HepG2 (cell line): ENCODE results near the gene BICDL2. TPM values are rescaled to one million over a fixed set of nuclear protein-coding genes. Genes with fewer than 3 reads are reported as not detected.

Experiments used
- CC2D1A ChIP-seq: sonication (generic); formaldehyde crosslinking; IDR thresholded peaks from 2 replicates; pipeline ENCODE4 v1.8.1; 2023; ENCODE audit warnings: mild to moderate bottlenecking, missing genetic modification reagents
- GABPA ChIP-seq, 2 experiments: IDR thresholded peaks; 2 replicates each; pipeline ENCODE4 v1.6.1; 2011 to 2016; ENCODE audit warnings: low read depth in 2 of 2, low read length in 1 of 2, missing biosample characterization in 1 of 2, missing genetic modification characterization in 1 of 2
- HNF4G ChIP-seq, 2 experiments: sonication (generic) in 1 of 2; formaldehyde crosslinking in 1 of 2; IDR thresholded peaks; 2 replicates each; pipeline versions ENCODE4 v1.4.0 to v1.6.1; 2011 to 2020; ENCODE audit warnings: borderline replicate concordance in 2 of 2, low read depth in 2 of 2, mild to moderate bottlenecking in 2 of 2, low read length in 1 of 2, missing genetic modification reagents in 1 of 2, moderate library complexity in 1 of 2
- RBM22 ChIP-seq: fragments of 200-400 bp; formaldehyde crosslinking; optimal IDR thresholded peaks from 2 replicates; pipeline ENCODE3; 2017; ENCODE audit warnings: mild to moderate bottlenecking, low read length, moderate library complexity
- RXRB ChIP-seq: IDR thresholded peaks from 2 replicates; pipeline ENCODE4 v1.6.1; 2016; ENCODE audit warnings: borderline replicate concordance, missing genetic modification reagents, missing compliant biosample characterization
- SNAPC4 ChIP-seq: sonication (generic); formaldehyde crosslinking; IDR thresholded peaks from 2 replicates; pipeline ENCODE4 v1.4.0; 2020; ENCODE audit warnings: mild to moderate bottlenecking, missing genetic modification reagents
- SP4 ChIP-seq: sonication (generic); formaldehyde crosslinking; IDR thresholded peaks from 2 replicates; pipeline ENCODE4 v1.8.1; 2023; ENCODE audit warnings: mild to moderate bottlenecking, missing genetic modification reagents
- ZMYM3 ChIP-seq: sonication (generic); formaldehyde crosslinking; IDR thresholded peaks from 2 replicates; pipeline ENCODE4 v1.5.1; 2020; ENCODE audit warnings: mild to moderate bottlenecking, missing genetic modification reagents
- ZNF124 ChIP-seq: sonication (generic); formaldehyde crosslinking; IDR thresholded peaks from 2 replicates; pipeline ENCODE4 v1.4.0; 2020; ENCODE audit warnings: missing genetic modification reagents
- ZNF570 ChIP-seq: sonication (generic); formaldehyde crosslinking; IDR thresholded peaks from 2 replicates; pipeline ENCODE4 v1.4.0; 2020; ENCODE audit warnings: mild to moderate bottlenecking, missing genetic modification reagents, borderline replicate concordance
- ZNF577 ChIP-seq: sonication (generic); formaldehyde crosslinking; IDR thresholded peaks from 2 replicates; pipeline ENCODE4 v1.4.0; 2020; ENCODE audit warnings: mild to moderate bottlenecking, low read depth, missing genetic modification reagents, borderline replicate concordance
- ZNF788 ChIP-seq: sonication (generic); formaldehyde crosslinking; IDR thresholded peaks from 2 replicates; pipeline ENCODE4 v1.5.0; 2020; ENCODE audit warnings: mild to moderate bottlenecking, missing genetic modification reagents, borderline replicate concordance
- ZNF816 ChIP-seq: sonication (generic); formaldehyde crosslinking; IDR thresholded peaks from 2 replicates; pipeline ENCODE4 v1.8.0; 2022; ENCODE audit warnings: missing genetic modification reagents, mild to moderate bottlenecking, borderline replicate concordance
- ZNF839 ChIP-seq: sonication (generic); formaldehyde crosslinking; IDR thresholded peaks from 2 replicates; pipeline ENCODE4 v1.4.0; 2020; ENCODE audit warnings: missing genetic modification reagents, mild to moderate bottlenecking, borderline replicate concordance
- ZSCAN21 ChIP-seq: sonication (generic); formaldehyde crosslinking; IDR thresholded peaks from 2 replicates; pipeline ENCODE4 v1.8.0; 2022; ENCODE audit warnings: mild to moderate bottlenecking, missing genetic modification reagents, moderate library complexity, borderline replicate concordance
- polyA plus RNA-seq, 8 experiments: library from polyadenylated mRNA; depleted of rRNA in 3 of 8; stranded (reverse) in 7 of 8; unstranded in 1 of 8; fragments of >200 nt; fragmentation: Illumina TruSeq in 4 of 8; extraction: Trizol in 4 of 8; gene quantifications; 2 replicates each; pipeline versions ENCODE4 v1.2.1 to v1.2.3, GENCODE V29; 2011 to 2016; ENCODE audit warnings: low read depth in 4 of 8, missing spikeins in 1 of 8, mixed read lengths in 1 of 8; ENCODE audit not compliant: insufficient read depth in 1 of 8
- total RNA-seq, 5 experiments: library from RNA; depleted of rRNA; stranded (reverse); fragments of >200 nt; fragmentation: Illumina TruSeq; extraction: Trizol; gene quantifications; 2 replicates each; pipeline ENCODE4 v1.2.3, GENCODE V29; 2016; ENCODE audit warnings: low read depth in 1 of 5
- TF ChIP-seq, protein P1 (sequence below): sonication (generic); formaldehyde crosslinking; IDR thresholded peaks from 2 replicates; pipeline ENCODE4 v1.5.0; 2020; ENCODE audit warnings: missing genetic modification reagents
- TF ChIP-seq, protein P2 (sequence below): sonication (generic); formaldehyde crosslinking; IDR thresholded peaks from 2 replicates; pipeline ENCODE4 v1.5.1; 2020; ENCODE audit warnings: missing genetic modification reagents, mild to moderate bottlenecking, borderline replicate concordance
- TF ChIP-seq, protein P3 (sequence below): sonication (generic); formaldehyde crosslinking; IDR thresholded peaks from 2 replicates; pipeline ENCODE4 v1.4.0; 2020; ENCODE audit warnings: low read depth, mild to moderate bottlenecking, missing genetic modification reagents

BICDL2 gene
- total and polyA plus RNA-seq, 2 of the 13 experiments (the other 11 are each of a cell fraction or from before 2014, with no cell fraction given), result 0.12 TPM; not detected in 1

DNA sequence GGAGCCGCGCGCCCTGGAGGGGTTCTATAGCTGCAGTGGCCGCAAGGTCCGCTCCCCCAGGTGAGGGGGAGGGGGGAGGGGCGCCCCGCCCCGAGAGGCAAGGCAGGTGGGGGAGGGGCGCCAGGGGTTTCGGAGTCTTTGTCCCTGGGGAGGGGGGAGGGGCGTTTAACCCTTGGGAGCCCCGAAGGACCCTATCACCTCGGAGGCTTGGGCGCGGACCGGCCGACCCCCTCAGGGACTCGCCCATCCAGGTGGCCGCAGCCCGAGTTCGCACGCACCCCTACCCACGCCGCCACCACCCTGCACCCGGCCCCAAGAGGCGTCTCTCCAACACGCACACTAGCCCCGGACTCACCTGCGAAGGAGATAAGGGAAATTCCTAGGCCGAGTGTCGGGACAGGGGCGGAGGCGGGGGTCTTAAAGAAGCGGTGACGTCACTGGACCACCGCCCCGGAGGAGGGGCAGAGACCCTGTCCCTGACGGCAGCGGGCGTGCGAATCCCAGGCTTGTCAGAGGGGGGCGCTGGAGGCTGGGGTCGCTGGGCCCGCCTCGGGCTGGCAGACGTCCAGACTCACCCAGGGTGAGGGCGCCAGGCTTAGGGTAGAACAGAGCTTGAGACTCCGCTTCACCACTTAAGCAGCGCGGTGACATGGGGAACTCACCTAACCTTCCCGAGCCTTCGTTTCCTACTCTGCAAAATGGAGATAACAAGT lies 18.8 kb downstream of the BICDL2 start, which contains the start of gene CLDN6 (continued):
- TF ChIP-seq ZNF839, result no peak
- no peak; the same call in 1 of the 2 replicates for TF ChIP-seq ZMYM3 (CRISPR knock-in tag)
- TF ChIP-seq HNF4G (IDR thresholded peaks at IDR 0.05; ENCODE audit: borderline replicate concordance, low read depth, low read length), result no peak
- TF ChIP-seq HNF4G (CRISPR knock-in tag; IDR thresholded peaks at IDR 0.05; ENCODE audit: borderline replicate concordance, low read depth), result no peak
- TF ChIP-seq, protein P1, sequence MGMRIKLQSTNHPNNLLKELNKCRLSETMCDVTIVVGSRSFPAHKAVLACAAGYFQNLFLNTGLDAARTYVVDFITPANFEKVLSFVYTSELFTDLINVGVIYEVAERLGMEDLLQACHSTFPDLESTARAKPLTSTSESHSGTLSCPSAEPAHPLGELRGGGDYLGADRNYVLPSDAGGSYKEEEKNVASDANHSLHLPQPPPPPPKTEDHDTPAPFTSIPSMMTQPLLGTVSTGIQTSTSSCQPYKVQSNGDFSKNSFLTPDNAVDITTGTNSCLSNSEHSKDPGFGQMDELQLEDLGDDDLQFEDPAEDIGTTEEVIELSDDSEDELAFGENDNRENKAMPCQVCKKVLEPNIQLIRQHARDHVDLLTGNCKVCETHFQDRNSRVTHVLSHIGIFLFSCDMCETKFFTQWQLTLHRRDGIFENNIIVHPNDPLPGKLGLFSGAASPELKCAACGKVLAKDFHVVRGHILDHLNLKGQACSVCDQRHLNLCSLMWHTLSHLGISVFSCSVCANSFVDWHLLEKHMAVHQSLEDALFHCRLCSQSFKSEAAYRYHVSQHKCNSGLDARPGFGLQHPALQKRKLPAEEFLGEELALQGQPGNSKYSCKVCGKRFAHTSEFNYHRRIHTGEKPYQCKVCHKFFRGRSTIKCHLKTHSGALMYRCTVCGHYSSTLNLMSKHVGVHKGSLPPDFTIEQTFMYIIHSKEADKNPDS, result no peak
- TF ChIP-seq SP4 (CRISPR knock-in tag), result no peak
- no peak for TF ChIP-seq ZNF816 (CRISPR knock-in tag)
- no peak for TF ChIP-seq SNAPC4 (CRISPR knock-in tag)
- TF ChIP-seq RXRB, result no peak
- TF ChIP-seq ZNF577 (CRISPR knock-in tag), result no peak
- no peak for TF ChIP-seq ZNF570 (CRISPR knock-in tag)
- TF ChIP-seq ZNF788 (CRISPR knock-in tag), result no peak
- TF ChIP-seq, protein P2, sequence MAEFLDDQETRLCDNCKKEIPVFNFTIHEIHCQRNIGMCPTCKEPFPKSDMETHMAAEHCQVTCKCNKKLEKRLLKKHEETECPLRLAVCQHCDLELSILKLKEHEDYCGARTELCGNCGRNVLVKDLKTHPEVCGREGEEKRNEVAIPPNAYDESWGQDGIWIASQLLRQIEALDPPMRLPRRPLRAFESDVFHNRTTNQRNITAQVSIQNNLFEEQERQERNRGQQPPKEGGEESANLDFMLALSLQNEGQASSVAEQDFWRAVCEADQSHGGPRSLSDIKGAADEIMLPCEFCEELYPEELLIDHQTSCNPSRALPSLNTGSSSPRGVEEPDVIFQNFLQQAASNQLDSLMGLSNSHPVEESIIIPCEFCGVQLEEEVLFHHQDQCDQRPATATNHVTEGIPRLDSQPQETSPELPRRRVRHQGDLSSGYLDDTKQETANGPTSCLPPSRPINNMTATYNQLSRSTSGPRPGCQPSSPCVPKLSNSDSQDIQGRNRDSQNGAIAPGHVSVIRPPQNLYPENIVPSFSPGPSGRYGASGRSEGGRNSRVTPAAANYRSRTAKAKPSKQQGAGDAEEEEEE (CRISPR knock-in tag), result no peak
- TF ChIP-seq, protein P3, sequence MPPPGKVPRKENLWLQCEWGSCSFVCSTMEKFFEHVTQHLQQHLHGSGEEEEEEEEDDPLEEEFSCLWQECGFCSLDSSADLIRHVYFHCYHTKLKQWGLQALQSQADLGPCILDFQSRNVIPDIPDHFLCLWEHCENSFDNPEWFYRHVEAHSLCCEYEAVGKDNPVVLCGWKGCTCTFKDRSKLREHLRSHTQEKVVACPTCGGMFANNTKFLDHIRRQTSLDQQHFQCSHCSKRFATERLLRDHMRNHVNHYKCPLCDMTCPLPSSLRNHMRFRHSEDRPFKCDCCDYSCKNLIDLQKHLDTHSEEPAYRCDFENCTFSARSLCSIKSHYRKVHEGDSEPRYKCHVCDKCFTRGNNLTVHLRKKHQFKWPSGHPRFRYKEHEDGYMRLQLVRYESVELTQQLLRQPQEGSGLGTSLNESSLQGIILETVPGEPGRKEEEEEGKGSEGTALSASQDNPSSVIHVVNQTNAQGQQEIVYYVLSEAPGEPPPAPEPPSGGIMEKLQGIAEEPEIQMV (CRISPR knock-in tag), result no peak
- TF ChIP-seq GABPA (IDR thresholded peaks at IDR 0.05; ENCODE audit: low read depth, low read length), result no peak
- no peak for TF ChIP-seq GABPA (CRISPR knock-in tag; IDR thresholded peaks at IDR 0.05; ENCODE audit: low read depth)
- no peak for TF ChIP-seq ZNF124 (CRISPR knock-in tag)
- no peak for TF ChIP-seq RBM22
- TF ChIP-seq ZSCAN21 (CRISPR knock-in tag), result no peak
- no peak for TF ChIP-seq CC2D1A (CRISPR knock-in tag)
